ENCODE results near the gene MMP1.

- TF ChIP-seq, protein P1, sequence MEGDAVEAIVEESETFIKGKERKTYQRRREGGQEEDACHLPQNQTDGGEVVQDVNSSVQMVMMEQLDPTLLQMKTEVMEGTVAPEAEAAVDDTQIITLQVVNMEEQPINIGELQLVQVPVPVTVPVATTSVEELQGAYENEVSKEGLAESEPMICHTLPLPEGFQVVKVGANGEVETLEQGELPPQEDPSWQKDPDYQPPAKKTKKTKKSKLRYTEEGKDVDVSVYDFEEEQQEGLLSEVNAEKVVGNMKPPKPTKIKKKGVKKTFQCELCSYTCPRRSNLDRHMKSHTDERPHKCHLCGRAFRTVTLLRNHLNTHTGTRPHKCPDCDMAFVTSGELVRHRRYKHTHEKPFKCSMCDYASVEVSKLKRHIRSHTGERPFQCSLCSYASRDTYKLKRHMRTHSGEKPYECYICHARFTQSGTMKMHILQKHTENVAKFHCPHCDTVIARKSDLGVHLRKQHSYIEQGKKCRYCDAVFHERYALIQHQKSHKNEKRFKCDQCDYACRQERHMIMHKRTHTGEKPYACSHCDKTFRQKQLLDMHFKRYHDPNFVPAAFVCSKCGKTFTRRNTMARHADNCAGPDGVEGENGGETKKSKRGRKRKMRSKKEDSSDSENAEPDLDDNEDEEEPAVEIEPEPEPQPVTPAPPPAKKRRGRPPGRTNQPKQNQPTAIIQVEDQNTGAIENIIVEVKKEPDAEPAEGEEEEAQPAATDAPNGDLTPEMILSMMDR (IDR thresholded peaks at IDR 0.05): no peak
- TF ChIP-seq POLR2A (IDR thresholded peaks at IDR 0.05): no peak
Observed at GRCh38 chr11:102799681-102800340, 1.9 kb upstream of the MMP1 start.
